GM18507 (cell line): ENCODE data around the gene PHF10.

Source experiments
- DNase-seq: peaks from one replicate; pipeline ENCODE4 v3.0.0; 2011; ENCODE audit warnings: low read depth; ENCODE audit not compliant: insufficient read length; ENCODE audit errors: extremely low spot score
- FAIRE-seq: peaks from 2 replicates; lab custom pipeline; 2011; peaks lifted over from hg19 to GRCh38; lab: Jason Lieb, UNC

Gene PHF10

GRCh38 chr6:169654598-169655391 lies 69.5 kb downstream of the PHF10 start:
- FAIRE-seq, result peak; percentile 44
- peak; percentile 39 for DNase-seq
